GM21825 (cell line): Measurements from ENCODE around the gene KRTAP19-4.
"Not testable (repeated sequence)": the region's sequence is repeated elsewhere in the genome, so short reads cannot be mapped to it uniquely, and the experiment has no call there.

ENCODE experiments used
- ATAC-seq: cut with Tn5 transposase; IDR thresholded peaks from one replicate; pipeline ENCODE4 v1.9.1; 2021; ENCODE audit warnings: mild to moderate bottlenecking, moderate library complexity; ENCODE audit not compliant: unreplicated experiment

KRTAP19-4 gene, protein sequence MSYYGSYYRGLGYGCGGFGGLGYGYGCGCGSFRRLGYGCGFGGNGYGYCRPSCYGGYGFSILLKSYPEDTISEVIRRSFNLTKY

DNA sequence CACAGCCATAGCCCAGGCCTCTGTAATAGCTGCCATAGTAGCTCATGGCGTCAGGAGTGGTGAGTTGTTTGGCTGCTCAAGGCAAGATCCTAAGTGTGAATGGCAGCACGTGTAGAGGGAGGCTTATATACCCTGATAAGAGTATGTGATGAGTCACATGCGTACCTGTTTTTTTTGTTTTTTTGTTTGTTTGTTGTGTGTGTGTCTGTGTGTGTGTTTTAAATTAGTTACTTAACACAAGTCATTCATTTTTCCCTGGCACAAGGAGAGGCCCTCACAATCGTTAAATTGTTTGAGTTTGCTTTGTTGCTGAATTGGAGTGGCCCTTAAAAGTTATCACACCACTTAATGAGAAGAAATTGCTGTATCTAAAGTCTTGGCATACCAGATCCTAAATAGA is at the start of gene KRTAP19-4:
Gene KRTAP19-4, minus strand, starts transcription at position 101 of the 400 bp plus-strand sequence. Its CDS starts 55 bp downstream, at position 46.
- ATAC-seq = no peak

- ATAC-seq = no peak
Measured at GRCh38 chr21:30541764-30542163, 44.8 kb upstream of the KRTAP19-4 start, which contains the start of gene KRTAP19-6. Gene KRTAP19-6 (minus strand): TSS chr21:30541864. CDS start chr21:30541833, 31 bp downstream.

GRCh38 chr21:30518876-30519275 is 21.9 kb upstream of the KRTAP19-4 start:
- no peak for ATAC-seq

DNA sequence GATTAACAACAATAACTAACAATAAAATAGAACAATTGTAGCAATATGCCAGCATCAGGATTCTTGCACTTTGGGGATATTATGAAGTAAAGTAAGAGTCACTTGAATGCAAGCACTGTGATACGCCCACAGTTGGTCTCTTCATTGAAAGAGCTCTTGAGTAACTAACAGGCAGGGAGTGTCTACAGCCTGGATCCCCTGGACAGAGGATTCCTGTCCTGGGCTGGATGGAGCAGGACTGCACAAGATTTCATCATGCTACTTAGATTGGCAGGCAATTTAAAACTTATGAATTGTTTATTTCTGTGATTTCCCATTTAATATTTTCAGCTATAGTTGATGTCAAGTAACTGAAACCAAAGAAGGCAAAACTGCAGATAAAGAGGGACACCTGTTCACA is 18.7 kb upstream of the KRTAP19-4 start:
- no peak for ATAC-seq

GRCh38 chr21:30505621-30506205 is 8.7 kb upstream of the KRTAP19-4 start:
- ATAC-seq = not testable (repeated sequence)

DNA sequence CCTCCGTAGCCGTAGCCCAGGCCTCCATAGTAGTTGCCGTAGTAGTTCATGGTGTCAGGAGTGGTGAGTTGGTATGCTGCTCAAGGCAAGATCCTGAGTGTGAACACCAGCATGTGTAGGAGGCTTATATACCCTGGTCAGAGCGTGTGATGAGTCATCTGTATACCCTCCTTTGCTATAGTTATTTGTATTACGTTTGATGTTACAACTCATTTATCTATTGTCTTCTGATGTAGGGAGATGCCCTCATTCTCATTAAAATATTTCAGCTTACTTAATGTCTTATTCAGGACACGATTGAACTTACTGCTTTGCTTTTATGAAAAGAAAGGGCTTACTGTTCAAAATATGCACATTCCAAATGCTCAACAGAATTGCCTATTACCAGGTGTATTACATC is 5.1 kb upstream of the KRTAP19-4 start, which contains the start of gene KRTAP19-5:
Gene KRTAP19-5, minus strand, starts transcription at position 101 of the 400 bp plus-strand sequence. Its CDS starts 51 bp downstream, at position 50.
- no peak for ATAC-seq

DNA sequence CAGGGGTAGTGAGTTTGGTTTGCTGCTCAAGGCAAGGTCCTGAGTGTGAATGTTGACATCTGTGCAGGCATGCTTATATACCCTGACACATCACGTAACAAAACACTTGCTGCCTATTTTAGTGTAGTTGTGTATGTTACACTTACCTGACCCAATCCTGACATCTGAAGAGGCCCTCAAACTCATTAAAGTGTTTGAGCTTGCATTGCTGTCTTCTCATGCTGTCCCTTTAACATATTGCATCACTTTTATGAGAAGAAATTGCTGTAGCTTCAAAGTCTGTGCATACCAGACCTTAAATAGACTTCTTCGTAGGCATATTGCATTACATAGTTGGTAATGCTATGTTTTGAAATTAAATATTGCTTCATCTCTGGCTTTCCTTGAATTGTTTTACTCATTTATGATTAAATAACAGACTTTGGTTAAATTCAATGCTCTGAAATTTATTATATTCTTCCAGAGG is 5.0 kb downstream of the KRTAP19-4 start, which contains the start of gene KRTAP19-3:
Gene KRTAP19-3, minus strand, starts transcription at position 51 of the 466 bp plus-strand sequence. CDS start 56 bp downstream, outside the sequence.
- no peak for ATAC-seq

DNA sequence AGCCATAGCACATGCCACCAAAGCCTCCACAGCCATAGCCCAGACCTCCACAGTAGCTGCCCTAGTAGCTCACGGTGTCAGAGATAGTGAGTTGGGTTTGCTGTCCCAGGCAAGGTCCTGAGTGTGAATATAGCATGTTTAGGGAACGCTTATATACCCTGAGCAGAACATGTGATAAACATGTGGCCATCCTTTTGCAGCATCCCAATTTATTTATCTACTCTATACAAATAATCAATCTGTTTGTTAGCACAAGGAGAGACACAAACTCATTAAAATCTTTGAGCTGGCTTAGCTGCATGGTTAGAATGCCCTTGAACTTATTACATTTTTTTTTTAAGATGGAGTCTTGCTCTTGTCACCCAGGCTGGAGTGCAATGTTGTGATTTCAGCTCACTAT is 9.6 kb downstream of the KRTAP19-4 start, which contains the start of gene KRTAP19-2:
Gene KRTAP19-2, minus strand, starts transcription at position 101 of the 400 bp plus-strand sequence. Its CDS starts 88 bp downstream, at position 13.
- no peak for ATAC-seq

GRCh38 chr21:30486180-30486579 is 10.8 kb downstream of the KRTAP19-4 start:
- ATAC-seq = no peak

- no peak for ATAC-seq
Measured at GRCh38 chr21:30482130-30482529, 14.8 kb downstream of the KRTAP19-4 start.

DNA sequence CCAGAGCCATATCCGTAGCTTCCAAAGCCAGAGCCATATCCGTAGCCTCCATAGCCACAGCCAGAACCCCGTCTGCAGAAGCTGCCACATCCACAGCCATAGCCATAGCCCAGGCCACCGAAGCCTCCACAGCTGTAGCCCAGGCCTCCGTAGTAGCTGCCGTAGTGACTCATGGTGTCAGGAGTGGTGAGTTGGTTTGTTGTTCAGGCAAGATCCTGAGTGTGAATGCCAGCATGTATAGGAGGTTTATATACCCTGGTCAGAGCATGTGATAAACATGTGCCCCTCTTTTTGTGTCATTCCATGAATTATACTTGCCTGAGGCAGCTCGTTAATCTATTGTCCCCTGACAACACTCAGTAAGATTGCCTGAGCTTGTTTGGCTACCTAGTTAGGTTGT is 16.8 kb downstream of the KRTAP19-4 start, which contains the start of gene KRTAP19-1:
Gene KRTAP19-1, minus strand, starts transcription at position 223 of the 400 bp plus-strand sequence. Its CDS starts 50 bp downstream, at position 173.
- no peak for ATAC-seq

DNA sequence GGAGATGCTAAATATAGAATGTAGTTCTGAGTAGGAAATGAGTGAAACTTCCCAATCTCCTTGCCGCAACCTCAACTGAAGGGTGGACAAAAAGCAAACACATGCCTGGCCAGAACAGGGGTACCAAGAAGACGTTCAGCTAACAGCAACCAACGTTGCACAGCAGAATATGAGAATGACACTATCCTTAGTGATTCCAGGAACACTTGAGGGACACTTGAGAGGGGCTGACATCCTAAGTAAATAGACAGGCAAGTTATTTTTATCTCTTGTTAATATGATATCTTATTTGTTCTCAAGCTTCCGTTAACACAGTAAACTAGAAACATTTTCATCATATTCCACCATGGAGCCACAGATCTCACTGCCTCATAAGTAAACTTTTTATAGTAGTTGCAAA is 17.7 kb downstream of the KRTAP19-4 start:
- no peak for ATAC-seq

DNA sequence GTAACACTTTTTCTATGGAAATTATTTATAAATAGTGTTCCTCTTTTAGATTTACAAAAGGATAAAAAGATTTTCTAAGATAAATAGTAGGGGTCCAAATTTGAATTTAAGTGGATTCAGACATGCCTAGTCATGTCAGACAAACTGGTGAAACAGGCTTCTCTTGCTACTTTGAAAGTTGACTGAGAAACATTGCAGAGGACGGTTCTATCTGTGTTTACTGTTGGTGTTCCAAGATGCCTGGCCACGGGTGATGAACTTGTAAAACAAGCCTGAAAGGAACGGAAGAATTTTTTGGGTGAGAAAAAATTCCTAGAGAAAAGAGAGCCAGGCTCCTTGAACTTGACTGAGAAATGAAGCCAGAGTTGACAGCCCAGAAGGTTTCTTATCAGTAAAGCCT is 19.0 kb downstream of the KRTAP19-4 start:
- ATAC-seq = no peak

DNA sequence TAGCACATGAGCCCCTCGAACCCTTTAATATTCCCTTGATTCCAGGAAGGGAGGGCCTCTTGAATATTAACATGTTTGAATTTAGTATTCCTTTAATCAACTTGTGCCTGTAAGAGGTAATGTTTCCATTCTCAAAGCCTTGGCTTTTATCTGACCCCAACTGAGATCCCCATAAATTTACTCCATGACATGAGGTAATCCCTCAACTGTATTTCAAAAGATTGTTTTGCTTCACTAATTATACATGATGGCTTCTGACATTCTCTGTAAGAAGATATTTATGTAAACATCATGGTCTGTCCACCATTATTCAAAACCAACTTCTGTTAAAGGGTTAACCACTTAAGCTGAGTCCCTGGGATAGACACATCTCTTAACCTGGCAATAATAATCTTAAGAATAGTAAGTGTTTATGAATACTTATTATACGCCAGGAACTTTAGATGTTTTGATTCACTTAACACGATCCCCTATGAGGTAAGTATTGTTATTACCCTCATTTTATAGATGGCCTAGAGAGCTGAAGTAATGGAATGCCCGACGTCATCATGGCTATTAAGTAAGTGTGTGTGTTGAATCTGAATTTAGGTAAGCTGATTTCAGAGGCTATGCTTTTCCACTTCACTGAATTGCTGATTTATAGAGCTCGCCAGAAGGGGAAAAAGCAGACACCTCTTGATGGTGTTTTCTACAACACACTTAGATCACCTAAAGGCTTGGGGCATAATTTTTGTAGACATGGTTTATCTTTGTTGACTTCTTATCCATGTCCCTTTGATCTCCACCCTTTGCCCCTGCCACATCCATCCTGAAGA is 27.9 kb downstream of the KRTAP19-4 start:
- ATAC-seq = no peak

DNA sequence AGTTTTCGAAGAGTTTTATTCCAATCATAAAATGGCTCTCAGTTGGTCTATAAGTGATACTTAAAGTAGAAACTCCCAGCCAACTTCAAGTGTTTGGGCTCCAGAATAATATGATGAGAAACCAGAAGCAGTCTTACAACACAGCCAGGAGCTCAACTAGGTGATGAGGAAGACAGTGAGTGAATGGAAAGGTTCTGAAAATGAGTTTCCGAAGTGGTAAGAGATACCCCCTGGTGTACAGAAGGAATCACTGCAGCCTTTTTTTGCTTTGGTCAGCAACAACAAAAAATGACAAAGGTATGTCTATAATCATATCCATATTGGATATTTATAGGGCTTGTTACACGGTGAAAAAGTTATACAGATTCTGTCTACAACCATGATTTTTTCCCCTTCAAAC is 33.3 kb downstream of the KRTAP19-4 start:
- no peak for ATAC-seq

DNA sequence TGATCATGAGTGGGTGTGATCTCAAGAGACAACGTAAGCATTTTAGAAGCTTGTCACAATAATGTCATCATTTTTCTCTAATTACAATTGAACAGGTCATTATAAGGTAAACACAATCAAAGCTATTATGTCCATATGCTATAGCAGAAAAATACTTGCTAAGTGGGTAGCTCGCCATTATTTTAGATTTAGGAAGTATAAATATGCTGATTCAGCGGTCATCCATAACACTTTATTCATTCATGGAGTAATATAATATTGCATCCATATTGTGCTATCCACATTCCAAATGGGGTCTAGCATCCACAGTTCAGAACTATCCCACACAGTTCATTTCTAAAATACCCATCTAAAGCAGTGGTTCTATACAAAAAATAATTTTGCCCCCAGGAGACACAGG is 48.5 kb downstream of the KRTAP19-4 start:
- no peak for ATAC-seq

DNA sequence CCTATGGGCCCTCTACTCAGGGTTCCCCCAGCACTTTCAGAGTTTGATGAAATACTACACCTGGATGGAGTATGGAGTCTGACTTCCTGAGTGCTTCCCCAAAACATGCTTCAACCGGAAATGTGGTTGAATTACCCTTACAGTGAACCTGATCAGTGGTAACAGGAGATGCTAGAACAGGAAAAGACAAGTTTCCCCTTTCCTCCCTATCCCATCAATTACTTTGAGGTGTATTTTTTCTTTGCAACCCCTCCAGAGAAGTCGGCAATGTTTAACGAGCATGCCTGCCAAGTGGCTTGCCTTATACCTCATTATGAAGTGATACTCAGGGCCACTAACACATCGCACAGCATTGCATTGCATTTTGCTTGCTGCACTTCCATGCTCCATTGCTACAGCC is 49.9 kb downstream of the KRTAP19-4 start:
- no peak for ATAC-seq
